Right atrium auricular region (tissue), 2 donors: Measurements from ENCODE around the gene SLC35F6. TPM values are rescaled to one million over a fixed set of nuclear protein-coding genes. Genes with fewer than 3 reads are reported as not detected.
A peak's percentile ranks its signal among the peaks of the same experiment; 100 is the strongest.

Experiments used
- DNase-seq: peaks from one replicate; pipeline ENCODE4 v3.0.0-alpha.2; 2019; ENCODE audit warnings: low spot score
- H3K27ac ChIP-seq, 2 donors: fragments of 200-600 bp; sonication (generic); 1 replicate in 1 of 2; 2 replicates in 1 of 2; pipeline ENCODE4 v1.5.1; 2016 to 2019
- H3K27me3 ChIP-seq, 2 donors: fragments of 200-600 bp; sonication (generic); one replicate each; pipeline versions ENCODE4 v1.5.1 to v1.6.0; 2017 to 2019
- H3K36me3 ChIP-seq: fragments of 200-600 bp; sonication (generic); one replicate; pipeline ENCODE4 v1.5.1; 2016
- H3K4me1 ChIP-seq, 2 donors: fragments of 200-600 bp; sonication (generic); one replicate each; pipeline versions ENCODE4 v1.5.1 to v1.6.0; 2017 to 2019
- H3K4me3 ChIP-seq, 2 donors: fragments of 200-600 bp; sonication (generic); 1 replicate in 1 of 2; 2 replicates in 1 of 2; pipeline ENCODE4 v1.5.1; 2017 to 2019; ENCODE audit warnings: mild to moderate bottlenecking in 1 of 2, moderate library complexity in 1 of 2
- H3K9me3 ChIP-seq, 2 donors: fragments of 200-600 bp; sonication (generic); one replicate each; pipeline ENCODE4 v1.5.1; 2019
- total RNA-seq, 2 donors: library from RNA; depleted of rRNA; stranded (reverse); fragments of >200 nt; gene quantifications; one replicate each; pipeline ENCODE4 v1.1.0, GENCODE V29; 2016
- TF ChIP-seq, protein P1 (sequence below), 2 donors: fragments of 200-600 bp; sonication (generic); IDR thresholded peaks; one replicate each; pipeline ENCODE4 v1.5.1; 2019; ENCODE audit warnings: antibody characterized with exemption in 2 of 2

Gene SLC35F6
- total RNA-seq, 2 donors from 2014 or later: 34.2 to 55.7 TPM

DNA sequence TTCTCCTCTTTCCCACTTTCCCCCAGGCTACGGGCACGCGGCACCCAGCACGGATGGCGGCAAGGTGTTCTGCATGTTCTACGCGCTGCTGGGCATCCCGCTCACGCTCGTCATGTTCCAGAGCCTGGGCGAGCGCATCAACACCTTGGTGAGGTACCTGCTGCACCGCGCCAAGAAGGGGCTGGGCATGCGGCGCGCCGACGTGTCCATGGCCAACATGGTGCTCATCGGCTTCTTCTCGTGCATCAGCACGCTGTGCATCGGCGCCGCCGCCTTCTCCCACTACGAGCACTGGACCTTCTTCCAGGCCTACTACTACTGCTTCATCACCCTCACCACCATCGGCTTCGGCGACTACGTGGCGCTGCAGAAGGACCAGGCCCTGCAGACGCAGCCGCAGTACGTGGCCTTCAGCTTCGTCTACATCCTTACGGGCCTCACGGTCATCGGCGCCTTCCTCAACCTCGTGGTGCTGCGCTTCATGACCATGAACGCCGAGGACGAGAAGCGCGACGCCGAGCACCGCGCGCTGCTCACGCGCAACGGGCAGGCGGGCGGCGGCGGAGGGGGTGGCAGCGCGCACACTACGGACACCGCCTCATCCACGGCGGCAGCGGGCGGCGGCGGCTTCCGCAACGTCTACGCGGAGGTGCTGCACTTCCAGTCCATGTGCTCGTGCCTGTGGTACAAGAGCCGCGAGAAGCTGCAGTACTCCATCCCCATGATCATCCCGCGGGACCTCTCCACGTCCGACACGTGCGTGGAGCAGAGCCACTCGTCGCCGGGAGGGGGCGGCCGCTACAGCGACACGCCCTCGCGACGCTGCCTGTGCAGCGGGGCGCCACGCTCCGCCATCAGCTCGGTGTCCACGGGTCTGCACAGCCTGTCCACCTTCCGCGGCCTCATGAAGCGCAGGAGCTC lies 36.2 kb upstream of the SLC35F6 start:
- Histone ChIP-seq H3K9me3 (no peaks in the 10 kb centered on the region), H3K27me3 (no peaks in the 10 kb centered on the region), H3K4me3 (no peak overlapping the region), H3K36me3 (peaks cover 5% of the 10 kb centered on the region), H3K4me1 (peaks cover 0 to 36% of the 10 kb centered on the region in 2 donors), H3K27ac (no peak overlapping the region)
- TF ChIP-seq, protein P1, sequence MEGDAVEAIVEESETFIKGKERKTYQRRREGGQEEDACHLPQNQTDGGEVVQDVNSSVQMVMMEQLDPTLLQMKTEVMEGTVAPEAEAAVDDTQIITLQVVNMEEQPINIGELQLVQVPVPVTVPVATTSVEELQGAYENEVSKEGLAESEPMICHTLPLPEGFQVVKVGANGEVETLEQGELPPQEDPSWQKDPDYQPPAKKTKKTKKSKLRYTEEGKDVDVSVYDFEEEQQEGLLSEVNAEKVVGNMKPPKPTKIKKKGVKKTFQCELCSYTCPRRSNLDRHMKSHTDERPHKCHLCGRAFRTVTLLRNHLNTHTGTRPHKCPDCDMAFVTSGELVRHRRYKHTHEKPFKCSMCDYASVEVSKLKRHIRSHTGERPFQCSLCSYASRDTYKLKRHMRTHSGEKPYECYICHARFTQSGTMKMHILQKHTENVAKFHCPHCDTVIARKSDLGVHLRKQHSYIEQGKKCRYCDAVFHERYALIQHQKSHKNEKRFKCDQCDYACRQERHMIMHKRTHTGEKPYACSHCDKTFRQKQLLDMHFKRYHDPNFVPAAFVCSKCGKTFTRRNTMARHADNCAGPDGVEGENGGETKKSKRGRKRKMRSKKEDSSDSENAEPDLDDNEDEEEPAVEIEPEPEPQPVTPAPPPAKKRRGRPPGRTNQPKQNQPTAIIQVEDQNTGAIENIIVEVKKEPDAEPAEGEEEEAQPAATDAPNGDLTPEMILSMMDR (IDR thresholded peaks at IDR 0.05): peak in 1 of 2 donors; percentile 29
- no peak for DNase-seq

GRCh38 chr2:26729311-26729710 lies 34.8 kb upstream of the SLC35F6 start:
- Histone ChIP-seq H3K27ac (no peak overlapping the region), H3K9me3 (no peaks in the 10 kb centered on the region), H3K27me3 (no peaks in the 10 kb centered on the region), H3K4me3 (no peak overlapping the region), H3K4me1 (peaks cover 0 to 22% of the 10 kb centered on the region in 2 donors), H3K36me3 (peaks cover 5% of the 10 kb centered on the region)
- no peak for DNase-seq
- TF ChIP-seq, protein P1 (IDR thresholded peaks at IDR 0.05): no peak

- peak overlapping the region in 1 of 2 donors; percentile 51 for H3K27ac ChIP-seq
- peaks cover 0 to 14% of the 10 kb centered on the region in 2 donors for H3K4me1 ChIP-seq
- TF ChIP-seq, protein P1 (IDR thresholded peaks at IDR 0.05): no peak
- H3K4me3 ChIP-seq: no peak overlapping the region
- no peaks in the 10 kb centered on the region for H3K27me3 ChIP-seq
- DNase-seq: no peak
- H3K36me3 ChIP-seq: peaks cover 5% of the 10 kb centered on the region
- H3K9me3 ChIP-seq: no peaks in the 10 kb centered on the region
Observed at GRCh38 chr2:26730549-26731344, 33.3 kb upstream of the SLC35F6 start.

DNA sequence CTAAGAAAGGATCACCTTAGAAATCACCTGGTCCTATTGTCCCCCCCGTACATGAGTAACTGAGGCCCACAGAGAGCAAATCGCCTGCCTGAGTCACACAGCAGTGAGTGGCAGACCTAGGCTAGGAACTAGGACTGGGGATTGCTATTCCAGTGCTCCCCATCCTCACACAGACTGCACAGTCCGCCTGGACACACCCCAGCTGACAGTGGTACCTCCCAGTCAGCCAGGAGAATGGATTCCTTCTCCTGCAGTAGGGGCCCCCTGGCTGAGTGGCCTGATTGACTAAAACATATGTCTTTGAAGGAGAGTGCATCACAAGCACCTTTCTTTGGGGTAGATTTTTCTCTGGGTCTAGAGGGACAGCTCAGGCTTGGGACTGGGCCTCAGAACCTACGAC lies 32.4 kb upstream of the SLC35F6 start:
- Histone ChIP-seq H3K9me3 (no peaks in the 10 kb centered on the region), H3K4me3 (no peak overlapping the region), H3K36me3 (peaks cover 5% of the 10 kb centered on the region), H3K27ac (no peak overlapping the region), H3K27me3 (no peaks in the 10 kb centered on the region), H3K4me1 (peaks cover 0 to 21% of the 10 kb centered on the region in 2 donors)
- DNase-seq: no peak
- TF ChIP-seq, protein P1 (IDR thresholded peaks at IDR 0.05): no peak

- TF ChIP-seq, protein P1 (IDR thresholded peaks at IDR 0.05): no peak
- no peak for DNase-seq
- H3K9me3 ChIP-seq: no peaks in the 10 kb centered on the region
Observed at GRCh38 chr2:26732446-26732845, 31.6 kb upstream of the SLC35F6 start.

More at GRCh38 chr2:26732446-26732845, 31.6 kb upstream of the SLC35F6 start:
- Histone ChIP-seq H3K4me1 (peaks cover 0 to 23% of the 10 kb centered on the region in 2 donors), H3K4me3 (no peak overlapping the region), H3K27ac (no peak overlapping the region), H3K27me3 (no peaks in the 10 kb centered on the region), H3K36me3 (peaks cover 5% of the 10 kb centered on the region)
